Measurements from ENCODE around the gene PRDM7. TPM values are rescaled to one million over a fixed set of nuclear protein-coding genes. Genes with fewer than 3 reads are reported as not detected.

Gene PRDM7
- total RNA-seq, 1 experiment from 2014 or later = not detected

DNA sequence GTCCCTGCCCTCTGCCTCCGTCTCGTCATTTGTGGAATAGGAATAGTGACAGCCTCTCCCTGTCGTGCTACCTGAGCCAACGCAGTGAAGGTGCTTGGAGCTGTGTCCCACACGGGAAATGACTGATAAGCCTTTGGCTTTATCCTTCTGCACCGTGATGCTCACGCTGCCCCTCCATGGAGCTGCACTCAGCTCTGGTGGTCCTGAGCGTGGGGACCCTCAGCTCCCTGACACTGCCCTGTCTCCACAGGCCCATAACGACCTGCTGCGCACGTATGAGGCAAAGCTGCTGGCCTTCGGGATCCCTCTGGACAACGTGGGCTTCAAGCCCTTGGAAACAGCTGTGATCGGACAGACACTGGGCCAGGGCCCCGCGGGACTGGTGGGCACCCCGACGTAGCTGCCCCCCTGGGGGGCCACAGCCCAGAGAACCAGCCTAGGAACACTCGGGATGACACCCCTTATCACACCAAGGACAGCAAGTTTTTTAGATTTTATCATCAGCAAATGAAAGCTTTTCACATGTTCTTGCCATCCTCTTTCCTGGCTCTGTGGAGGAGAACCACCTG is 34.1 kb downstream of the PRDM7 start:
- Histone ChIP-seq H3K79me2 (ENCODE audit: low read length) (no peaks in the 10 kb centered on the region), H3F3A (ENCODE audit: low read length, unreplicated experiment) (no peaks in the 10 kb centered on the region), H3K9me3 (ENCODE audit: low read length) (no peaks in the 10 kb centered on the region), H3K4me2 (ENCODE audit: low read length) (no peak overlapping the region), H3K4me3 (ENCODE audit: low read length) (no peak overlapping the region), H3K9me2 (replicated peaks; ENCODE audit: low read length) (no peaks in the 10 kb centered on the region), H3K9ac (ENCODE audit: low read length) (no peak overlapping the region), H4K20me1 (ENCODE audit: low read length) (peaks cover 4% of the 10 kb centered on the region), H3K27me3 (ENCODE audit: low read length) (no peaks in the 10 kb centered on the region), H3K36me3 (ENCODE audit: low read depth, low read length) (no peaks in the 10 kb centered on the region; the same call in 1 of the 2 replicates), H3K4me1 (ENCODE audit: insufficient read depth, low read length) (peaks cover 26% of the 10 kb centered on the region), H2AFZ (ENCODE audit: low read length) (no peak overlapping the region), H3K27ac (ENCODE audit: low read length) (no peak overlapping the region; the same call in 1 of the 2 replicates)
- POLR2A ChIA-PET (ENCODE audit: unreplicated experiment) = no interaction called here
- ATAC-seq (no peak), DNase-seq (no peak)
- intact Hi-C loops (cut with micrococcal nuclease) = no loop called here
- TF ChIP-seq EZH2 (IDR thresholded peaks at IDR 0.05; ENCODE audit: low read length, unreplicated experiment) = no peak
- no peak for TF ChIP-seq CTCF (conservative IDR thresholded peaks at IDR 0.05; ENCODE audit: low read depth, low read length)
- TF ChIP-seq EZH2phosphoT487 (IDR thresholded peaks at IDR 0.05; ENCODE audit: borderline replicate concordance, low read length) = no peak
- CTCF ChIA-PET = interaction anchor here (1.5 kb wide), 1 partner anchor 39 kb away, joined by 4 read pairs; no protein-coding TSS in a partner anchor
- no TSS peak for BruUV-seq (replicated peaks)

DNA sequence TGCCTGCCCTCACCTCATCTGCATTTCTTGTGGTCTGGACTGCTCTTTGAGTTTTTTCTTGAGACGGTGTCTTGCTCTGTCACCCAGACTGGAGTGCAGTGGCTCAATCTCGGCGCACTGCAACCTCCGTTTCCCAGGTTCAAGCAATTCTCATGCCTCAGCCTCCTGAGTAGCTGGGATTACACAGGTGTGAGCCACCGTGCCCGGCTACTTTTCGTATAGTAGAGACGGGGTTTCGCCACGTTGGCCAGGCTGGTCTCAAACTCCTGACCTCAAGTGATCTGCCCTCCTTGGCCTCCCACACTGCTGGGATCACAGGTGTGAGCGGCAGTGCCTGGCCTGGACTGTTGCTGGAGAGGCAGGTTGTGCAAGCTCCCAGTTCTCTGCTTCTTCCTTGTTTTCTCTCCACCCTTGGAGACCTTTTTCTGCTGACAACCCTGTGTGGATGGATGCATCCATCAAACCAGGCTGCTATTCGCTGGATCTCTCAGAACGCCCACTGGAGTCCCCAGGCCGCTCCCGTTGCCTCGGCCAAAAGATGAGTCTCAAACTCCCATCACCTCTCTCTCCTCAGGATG is 35.1 kb downstream of the PRDM7 start:
- Histone ChIP-seq H3K27me3 (ENCODE audit: low read length) (no peaks in the 10 kb centered on the region), H3F3A (ENCODE audit: low read length, unreplicated experiment) (no peaks in the 10 kb centered on the region), H3K9me2 (replicated peaks; ENCODE audit: low read length) (no peaks in the 10 kb centered on the region), H2AFZ (ENCODE audit: low read length) (no peak overlapping the region), H3K9ac (ENCODE audit: low read length) (no peak overlapping the region), H4K20me1 (ENCODE audit: low read length) (peaks cover 4% of the 10 kb centered on the region), H3K27ac (ENCODE audit: low read length) (no peak overlapping the region), H3K4me1 (ENCODE audit: insufficient read depth, low read length) (peaks cover 22% of the 10 kb centered on the region), H3K9me3 (ENCODE audit: low read length) (no peaks in the 10 kb centered on the region), H3K4me3 (ENCODE audit: low read length) (no peak overlapping the region), H3K36me3 (ENCODE audit: low read depth, low read length) (no peaks in the 10 kb centered on the region; the same call in 1 of the 2 replicates), H3K79me2 (ENCODE audit: low read length) (no peaks in the 10 kb centered on the region), H3K4me2 (ENCODE audit: low read length) (no peak overlapping the region)
- BruUV-seq (replicated peaks) = no TSS peak
- intact Hi-C loops (cut with micrococcal nuclease) = no loop called here
- POLR2A ChIA-PET (ENCODE audit: unreplicated experiment) = no interaction called here
- DNase-seq (no peak), ATAC-seq (no peak)
- CTCF ChIA-PET = no interaction called here
- no peak for TF ChIP-seq CTCF (conservative IDR thresholded peaks at IDR 0.05; ENCODE audit: low read depth, low read length)
- TF ChIP-seq EZH2phosphoT487 (IDR thresholded peaks at IDR 0.05; ENCODE audit: borderline replicate concordance, low read length) = no peak
- TF ChIP-seq EZH2 (IDR thresholded peaks at IDR 0.05; ENCODE audit: low read length, unreplicated experiment) = no peak
